ENCODE results near the gene FGFR2. TPM values are rescaled to one million over a fixed set of nuclear protein-coding genes. Genes with fewer than 3 reads are reported as not detected.

FGFR2 gene
- polyA plus RNA-seq (ENCODE audit: insufficient read length in 4 of 4) = 100 to 1,000 TPM in 3 of 4 donors, 10 to 100 TPM in 1; 86.5 to 107 (median 104) TPM

DNA sequence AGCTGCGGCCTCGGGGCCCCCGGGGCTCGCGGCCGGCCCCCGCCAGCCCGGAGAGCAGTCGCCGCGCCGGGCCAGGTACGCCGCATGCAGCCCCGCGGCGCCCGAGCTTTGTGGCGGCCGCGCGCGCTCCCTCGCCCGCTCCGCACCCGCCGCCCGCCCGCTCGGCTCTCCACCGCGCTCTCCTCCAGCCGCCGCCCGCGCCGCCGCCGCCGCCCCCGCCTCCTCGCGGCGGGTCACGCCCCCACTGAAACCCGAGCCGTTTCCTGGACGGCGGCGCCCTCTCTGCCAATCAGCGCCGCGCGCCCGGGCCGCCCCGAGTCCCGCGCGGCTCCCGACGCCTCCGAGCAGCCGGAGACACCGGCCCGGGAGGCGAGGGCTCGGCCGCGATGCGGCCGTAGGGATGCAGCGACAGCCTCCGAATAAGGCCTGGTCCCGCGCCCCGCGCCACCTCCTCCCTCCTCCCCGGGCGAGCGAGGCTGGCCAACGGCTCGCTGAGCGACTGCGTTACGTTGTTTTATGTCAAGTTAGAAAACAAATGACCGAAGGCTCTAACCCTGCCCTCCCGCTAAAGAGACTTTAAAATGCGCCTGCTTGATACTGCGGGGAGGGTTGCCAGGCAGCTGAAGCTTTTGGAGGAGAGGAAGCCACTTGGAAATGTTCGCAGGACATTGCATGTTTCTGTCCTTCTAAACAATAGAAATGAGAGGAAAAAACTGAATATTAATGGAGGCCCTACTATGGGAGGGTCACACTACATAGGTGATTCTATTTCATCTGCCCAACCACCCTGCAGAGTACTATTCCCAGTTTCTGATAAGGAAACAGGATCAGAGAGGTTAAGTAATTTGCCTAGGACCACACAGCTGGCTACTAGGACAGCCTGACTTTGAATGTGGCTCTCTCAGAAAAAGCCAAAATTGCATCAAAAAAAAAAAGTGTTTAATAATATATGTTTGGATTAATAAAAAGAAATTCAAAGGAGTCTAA is at the start of gene FGFR2:
Gene FGFR2, minus strand, starts transcription at position 182 of the 987 bp plus-strand sequence. CDS start 4,627 bp downstream, outside the sequence.
- DNase-seq (ENCODE audit: low read depth in 4 of 4, low spot score in 3 of 4) = peak; percentile 72 to 78 (median 76)

DNA sequence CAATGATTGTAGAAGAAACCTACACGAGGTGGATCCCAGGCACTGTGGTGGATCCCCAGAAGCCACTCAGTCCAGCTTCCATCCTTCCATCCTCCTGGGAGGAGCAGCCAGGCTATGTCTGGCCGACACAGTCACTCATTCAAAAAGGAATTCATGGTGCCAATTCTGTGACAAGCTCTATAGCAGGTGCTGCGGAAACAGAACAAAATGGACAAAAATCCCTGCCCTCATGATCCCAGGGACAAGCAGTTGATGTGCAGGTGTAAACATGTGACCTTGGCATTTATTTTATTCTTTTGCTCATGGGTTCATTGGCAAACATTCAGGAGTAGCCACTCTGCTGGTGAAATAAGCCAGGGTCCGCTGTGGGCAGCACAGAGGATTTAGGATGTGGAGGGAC is 49.2 kb upstream of the FGFR2 start:
- no peak for DNase-seq (ENCODE audit: low read depth in 4 of 4, low spot score in 3 of 4)

DNA sequence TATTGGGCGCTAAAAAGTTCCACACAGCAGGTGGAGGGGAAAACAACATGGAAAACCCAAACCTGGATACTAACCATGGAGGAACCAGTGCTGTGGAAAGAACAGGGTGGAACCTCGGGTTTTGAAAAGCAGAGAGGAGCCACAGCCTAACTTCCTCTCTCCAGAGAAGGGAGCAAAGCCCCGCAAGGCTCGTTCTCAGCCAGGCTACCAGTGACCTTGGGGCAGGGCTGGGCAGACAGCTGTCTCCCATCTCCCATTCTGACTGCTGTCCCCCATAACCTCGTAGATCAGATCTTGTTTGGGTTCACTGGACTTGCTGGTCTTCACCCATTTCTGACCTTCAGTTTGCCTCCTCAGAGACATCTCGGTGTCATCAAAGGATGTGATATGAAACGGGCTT is 47.5 kb upstream of the FGFR2 start:
- DNase-seq (ENCODE audit: low read depth in 4 of 4, low spot score in 3 of 4) = no peak

DNA sequence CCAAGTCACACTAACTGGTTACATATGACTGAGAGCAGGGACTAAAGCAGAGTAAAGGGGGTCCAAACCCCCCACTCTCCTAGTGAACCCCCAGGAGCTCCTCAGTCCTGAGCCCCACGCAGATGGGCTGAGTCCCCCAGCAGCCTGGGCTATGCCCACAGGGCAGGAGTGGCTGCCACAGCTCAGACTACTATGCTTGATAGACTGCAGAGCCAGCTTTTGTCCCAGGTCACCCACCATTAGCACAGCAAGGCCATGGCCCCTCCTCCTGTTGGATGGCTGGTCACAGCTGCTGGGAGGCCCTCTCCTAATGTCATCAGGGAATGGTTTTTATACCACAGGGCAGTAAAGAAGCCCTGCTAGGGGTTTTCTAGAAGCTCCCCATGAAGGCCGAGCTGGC is 46.3 kb upstream of the FGFR2 start:
- no peak for DNase-seq (ENCODE audit: low read depth in 4 of 4, low spot score in 3 of 4)

DNA sequence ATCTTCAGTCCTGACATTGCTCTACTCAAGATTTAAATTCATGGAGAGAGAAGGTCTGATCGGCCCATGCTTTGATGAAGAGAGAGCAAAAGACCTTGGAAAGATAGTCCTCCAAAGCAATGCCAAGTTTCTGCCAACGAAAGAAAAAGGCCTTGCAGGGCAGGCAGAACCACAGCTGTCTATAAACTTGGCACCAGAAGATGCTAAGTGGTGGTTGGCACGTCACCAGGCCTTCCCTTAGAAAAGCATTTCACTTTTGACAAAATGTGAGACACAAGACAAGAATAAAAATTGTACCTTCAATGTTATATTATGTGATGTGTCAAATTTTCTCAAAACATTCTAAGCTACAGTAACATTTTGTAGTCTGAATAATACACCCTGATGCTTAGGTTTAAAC is 42.0 kb upstream of the FGFR2 start:
- DNase-seq (ENCODE audit: low read depth in 4 of 4, low spot score in 3 of 4) = no peak

DNA sequence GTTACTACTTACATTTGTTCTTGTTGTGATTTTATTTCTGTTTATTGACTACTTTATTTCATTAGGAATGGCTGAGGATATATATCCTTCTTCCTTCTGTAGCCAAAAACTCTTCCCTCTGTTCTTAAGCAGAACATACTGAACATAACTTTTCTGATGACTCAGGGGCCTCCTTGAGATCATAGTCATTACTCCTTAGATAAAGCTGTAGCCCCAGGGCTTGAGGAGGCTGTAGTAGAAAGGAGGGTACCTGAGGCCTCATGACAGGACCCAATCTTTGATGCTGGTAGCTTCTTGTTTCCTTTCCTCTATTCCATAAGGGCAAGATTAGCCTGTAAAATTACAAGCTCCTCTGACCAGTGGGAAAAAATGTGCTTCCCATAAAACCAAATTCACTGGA is 41.2 kb upstream of the FGFR2 start:
- DNase-seq (ENCODE audit: low read depth in 4 of 4, low spot score in 3 of 4) = no peak

DNA sequence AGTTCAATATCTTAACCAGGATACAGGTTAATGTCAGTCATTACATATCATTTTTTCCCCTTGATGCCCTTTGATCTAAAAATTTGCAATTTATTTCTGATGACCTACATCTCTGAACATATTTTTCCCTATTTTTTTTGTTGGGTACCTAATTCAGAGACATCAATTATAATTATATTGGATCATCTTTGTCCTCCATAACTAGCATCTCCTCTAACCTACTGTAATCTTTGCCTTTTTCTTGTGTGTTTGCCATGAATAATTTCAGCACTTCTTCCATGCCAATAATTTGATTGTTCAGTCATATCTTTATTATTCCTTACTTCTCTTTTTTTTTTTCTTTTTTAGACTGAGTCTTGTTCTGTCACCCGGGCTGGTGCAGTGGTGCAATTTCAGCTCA is 39.2 kb upstream of the FGFR2 start:
- DNase-seq (ENCODE audit: low read depth in 4 of 4, low spot score in 3 of 4) = no peak

DNA sequence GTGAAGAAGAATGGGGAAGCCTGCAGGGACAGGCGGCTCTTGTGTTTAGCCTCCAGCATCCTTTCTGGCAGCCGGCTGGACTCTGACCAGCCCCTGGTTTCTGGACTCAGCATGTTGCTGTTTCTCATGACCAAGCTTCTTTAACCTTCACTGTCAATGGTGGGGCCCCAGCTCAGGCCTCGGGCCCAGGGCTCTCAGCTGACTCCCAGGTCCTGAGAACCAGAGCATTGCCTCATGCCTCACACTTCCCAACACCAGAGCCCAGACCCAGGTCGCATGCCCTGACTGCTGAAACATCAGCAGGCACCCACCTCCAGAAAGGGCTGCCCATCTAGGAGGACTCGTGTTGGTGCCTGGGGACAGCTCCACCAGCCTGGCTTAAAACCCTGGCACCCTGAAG is 34.8 kb upstream of the FGFR2 start:
- DNase-seq (ENCODE audit: low read depth in 4 of 4, low spot score in 3 of 4) = no peak

DNA sequence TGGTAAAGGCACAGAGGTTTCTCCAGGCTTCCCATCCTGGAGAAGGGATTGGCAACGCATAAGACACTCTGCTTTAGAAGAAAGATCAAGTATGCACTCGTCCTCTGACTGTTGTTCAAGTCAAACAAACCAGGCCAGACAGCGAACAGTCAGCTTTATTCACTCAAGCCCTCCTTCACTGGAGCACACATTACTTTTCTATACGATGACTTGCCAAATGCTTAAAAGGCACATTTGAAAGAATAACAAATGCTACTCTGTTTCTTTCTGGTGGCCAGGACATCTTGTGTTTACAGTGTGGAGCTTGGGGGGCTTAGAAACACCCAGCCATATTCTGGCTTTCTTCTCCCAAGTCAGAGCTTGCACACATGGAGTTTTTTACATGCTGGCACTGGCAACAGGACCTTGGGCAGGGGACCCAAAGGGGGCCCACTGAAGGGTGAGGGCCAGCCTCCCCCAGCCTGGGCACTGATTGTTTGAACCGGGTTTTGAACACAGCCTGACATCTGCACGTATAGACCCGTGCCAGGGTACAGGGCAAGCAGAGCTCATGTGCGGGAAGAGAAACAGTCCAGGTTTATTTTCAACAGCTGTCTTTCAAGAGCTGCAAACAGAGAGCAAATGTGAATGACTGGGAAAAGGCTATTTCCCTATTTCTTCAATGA is 33.3 kb upstream of the FGFR2 start:
- DNase-seq (ENCODE audit: low read depth in 4 of 4, low spot score in 3 of 4) = no peak

DNA sequence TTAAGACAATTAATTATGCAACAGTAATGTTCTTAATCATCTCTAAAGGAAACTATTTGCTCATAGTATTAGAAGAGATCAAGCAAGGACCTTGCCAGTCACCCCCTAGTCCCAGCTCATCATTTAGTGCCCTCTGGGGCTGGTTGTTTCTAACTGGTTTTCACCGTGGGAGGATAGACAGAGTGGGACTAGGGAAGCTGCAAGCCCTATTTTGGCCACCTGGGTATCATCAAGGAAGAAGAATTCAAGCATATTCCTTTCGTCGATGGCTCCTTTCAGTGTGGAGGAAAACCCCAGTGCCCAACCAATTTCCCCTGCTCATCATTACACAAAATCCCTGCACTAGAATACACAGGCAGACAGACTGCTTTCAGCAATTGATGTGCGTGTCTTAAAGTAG is 30.6 kb upstream of the FGFR2 start:
- no peak for DNase-seq (ENCODE audit: low read depth in 4 of 4, low spot score in 3 of 4)

DNA sequence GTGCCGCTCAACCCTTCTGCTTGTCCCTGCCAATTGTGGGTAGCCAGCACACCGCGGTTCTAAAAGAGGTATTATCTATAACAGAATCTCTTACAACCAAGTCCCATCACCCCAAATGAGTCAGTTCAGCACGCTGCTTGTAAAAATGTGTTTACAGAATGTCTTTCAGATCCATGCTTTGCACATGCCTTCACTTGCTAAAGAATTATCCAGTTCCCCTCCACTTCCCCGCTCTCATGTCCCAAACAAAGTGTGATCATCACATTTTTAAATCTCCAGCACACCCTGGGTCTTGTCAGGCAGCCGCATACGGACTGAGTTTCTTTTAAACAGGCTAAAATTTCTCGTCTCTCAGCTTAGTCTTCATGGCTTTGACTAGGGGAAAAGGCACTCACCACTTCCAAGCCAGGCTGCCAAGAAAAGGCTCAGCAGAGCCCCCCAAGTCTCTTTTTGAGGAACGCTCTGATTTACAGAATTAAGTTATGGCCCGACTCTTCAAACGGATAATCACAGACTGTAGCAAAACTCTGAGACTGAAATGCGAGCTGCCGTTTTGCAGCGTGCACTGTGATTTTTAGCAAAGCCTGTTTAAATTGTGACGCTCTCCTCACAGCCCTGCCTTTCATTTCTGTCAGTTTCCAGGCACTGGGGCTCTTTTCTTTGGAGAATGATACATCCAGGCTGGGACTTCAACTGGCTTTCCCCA is 29.8 kb upstream of the FGFR2 start:
- DNase-seq (ENCODE audit: low read depth in 4 of 4, low spot score in 3 of 4) = no peak

DNA sequence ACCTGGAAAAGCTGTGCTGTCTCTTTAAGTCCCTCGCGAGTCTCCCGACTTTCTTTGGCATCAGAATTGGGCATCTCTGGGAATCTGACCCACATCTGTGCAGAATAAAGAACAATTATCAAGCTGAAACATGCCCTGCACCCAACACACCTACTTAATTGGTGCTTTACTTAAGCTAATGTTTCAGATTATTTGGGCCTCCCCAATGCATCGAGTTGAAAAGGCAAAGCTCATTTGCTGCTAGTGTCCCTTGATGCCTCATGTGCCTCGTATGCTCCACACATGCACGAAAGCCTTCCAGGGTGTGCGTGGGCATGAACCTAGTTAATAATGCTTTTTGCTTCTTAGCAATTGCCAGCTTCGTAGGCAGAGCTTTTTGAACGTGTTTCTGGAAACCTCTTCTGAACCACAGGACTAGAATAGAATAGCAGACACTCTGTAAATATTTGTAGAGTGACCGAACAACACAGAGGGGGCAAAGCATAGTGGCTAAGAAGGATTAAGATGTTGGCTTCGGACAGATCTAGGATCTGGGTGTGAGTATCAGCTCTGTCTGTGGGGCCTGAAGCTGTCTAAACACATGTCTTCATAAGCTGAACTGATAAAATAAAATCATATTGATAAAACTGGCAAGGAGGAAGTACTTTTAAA is 26.7 kb upstream of the FGFR2 start:
- DNase-seq (ENCODE audit: low read depth in 4 of 4, low spot score in 3 of 4) = no peak

DNA sequence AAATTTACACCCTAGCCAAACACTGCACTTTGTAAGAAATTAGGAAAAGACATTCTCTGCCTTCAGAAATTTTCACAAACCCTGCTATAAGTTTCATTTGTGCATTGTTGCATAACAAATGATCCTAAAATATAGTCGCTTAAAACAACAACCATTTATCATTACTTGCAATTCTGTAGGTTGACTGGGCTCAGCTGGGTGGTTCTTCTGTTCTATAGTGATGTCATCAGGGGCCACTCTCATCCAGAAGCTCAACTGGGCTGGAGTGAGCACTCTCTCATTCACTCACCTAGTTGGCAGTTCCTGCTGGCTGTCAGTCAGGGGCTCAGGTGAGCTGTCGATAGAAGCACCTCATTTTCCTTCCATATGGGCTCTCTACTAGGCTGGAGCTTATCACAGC is 20.7 kb upstream of the FGFR2 start:
- no peak for DNase-seq (ENCODE audit: low read depth in 4 of 4, low spot score in 3 of 4)

DNA sequence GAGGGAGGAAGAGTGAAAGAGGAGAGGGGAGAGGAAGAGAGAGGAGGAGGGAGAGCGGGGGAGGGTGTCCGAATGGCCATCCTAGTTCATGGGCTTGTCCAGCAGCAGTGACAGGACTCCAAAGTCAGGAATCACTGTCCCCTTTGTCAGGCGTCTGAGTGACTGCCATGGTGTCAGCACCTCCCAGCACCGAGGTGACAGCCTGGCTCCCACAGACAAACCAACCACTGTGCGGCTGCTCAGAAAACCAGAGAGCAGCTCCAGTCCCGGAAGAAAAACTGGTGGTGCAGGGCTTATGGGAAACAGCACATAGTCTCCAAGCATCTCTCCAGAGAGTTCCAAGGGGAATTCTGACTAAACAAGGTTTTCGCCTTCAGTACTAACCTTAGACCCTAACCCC is 18.9 kb upstream of the FGFR2 start:
- DNase-seq (ENCODE audit: low read depth in 4 of 4, low spot score in 3 of 4) = no peak

DNA sequence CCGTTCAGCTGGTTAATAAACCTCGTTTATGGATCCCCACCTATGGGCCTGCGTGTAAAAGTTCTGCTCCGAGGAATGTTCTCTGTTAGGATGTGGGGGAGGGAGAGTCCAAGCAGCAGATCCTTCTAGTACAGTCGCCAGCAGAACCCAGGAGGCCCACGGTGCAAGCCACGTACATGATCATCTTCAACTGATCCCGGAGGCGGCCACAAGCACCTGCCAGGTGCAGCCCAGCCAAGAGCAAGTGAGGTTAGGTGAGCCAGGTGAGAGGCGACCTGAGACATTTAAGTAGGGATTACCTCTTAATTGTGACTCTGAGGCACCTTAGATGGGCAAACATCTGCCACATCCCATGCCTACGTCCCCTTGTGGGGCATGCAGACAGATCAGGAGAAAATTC is 18.0 kb upstream of the FGFR2 start:
- no peak for DNase-seq (ENCODE audit: low read depth in 4 of 4, low spot score in 3 of 4)

DNA sequence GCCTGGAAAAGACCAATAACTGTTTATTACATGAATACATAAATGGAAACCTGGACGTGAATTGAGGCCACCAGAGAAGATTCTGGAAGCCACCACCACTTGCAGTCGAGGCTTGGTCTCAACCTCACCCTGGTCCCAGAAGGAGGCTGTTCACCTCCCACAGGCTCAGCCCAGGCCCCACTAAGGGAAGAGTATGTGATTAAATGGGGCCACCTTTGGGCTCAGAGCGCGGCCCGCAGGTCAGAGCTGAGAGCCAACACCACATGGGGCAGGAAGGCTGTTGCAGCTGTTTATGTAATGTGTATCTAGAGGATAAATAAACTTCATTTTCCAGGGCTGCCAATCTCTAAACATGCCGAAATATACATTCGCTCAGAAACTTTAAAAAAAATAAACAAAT is 17.6 kb upstream of the FGFR2 start:
- no peak for DNase-seq (ENCODE audit: low read depth in 4 of 4, low spot score in 3 of 4)

DNA sequence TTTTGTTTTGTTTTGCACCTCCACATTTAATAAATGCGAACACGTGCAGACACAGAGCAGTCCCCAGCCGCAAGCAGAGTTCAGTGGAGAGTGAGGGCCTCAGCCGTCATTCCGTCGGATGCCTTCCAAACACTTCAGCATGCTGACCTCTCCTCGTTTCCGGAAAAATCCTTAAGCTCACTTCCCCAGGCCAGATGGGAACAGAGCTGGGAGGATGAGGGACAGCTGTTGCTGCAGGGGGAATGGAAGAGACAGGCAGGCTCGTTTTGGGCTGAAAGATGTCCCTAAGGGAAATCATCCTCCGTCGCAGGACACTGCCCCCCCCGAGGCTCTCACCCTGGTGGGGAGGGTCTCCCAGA is 17.2 kb upstream of the FGFR2 start:
- DNase-seq (ENCODE audit: low read depth in 4 of 4, low spot score in 3 of 4) = peak in 1 of 4 donors; percentile 69

DNA sequence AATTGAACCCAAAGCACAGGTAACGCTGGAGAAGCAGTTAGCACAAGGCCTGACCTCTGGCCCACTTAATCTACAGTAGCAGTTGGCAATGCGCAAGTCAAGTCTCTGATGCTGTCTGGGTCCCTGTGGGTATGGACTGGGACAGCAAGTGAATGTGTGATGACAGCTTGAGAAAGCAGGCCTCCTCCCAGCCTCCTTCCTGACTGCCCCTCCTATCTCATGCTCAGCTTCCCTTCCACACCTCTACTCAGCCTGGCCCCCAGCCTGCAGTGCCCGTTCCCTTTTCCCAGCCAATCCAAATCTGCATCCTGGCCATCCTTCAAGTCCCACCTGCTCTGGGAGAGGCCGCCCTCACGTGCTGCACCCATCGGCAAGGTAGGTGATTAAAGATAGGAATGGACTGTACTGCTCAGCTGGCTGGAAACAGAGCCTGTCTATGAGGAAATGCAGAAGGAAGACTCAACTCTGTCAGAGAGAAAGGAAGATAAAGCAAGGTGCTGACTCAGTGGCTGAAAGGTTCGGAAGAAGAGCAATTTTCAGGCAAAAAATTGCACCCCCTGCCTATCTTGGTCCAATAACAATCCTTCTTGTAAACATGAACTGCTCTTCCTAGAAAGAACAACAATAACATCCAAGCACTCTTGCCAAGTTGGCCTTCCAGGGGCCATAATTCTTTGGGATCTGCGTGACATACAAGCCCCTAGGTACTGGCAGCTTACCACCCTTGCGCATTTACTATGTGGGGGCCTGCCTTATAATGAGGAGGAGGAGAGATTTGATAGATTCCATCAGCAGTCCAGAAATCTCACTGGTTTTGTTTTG is 16.6 kb upstream of the FGFR2 start:
- DNase-seq (ENCODE audit: low read depth in 4 of 4, low spot score in 3 of 4) = no peak

DNA sequence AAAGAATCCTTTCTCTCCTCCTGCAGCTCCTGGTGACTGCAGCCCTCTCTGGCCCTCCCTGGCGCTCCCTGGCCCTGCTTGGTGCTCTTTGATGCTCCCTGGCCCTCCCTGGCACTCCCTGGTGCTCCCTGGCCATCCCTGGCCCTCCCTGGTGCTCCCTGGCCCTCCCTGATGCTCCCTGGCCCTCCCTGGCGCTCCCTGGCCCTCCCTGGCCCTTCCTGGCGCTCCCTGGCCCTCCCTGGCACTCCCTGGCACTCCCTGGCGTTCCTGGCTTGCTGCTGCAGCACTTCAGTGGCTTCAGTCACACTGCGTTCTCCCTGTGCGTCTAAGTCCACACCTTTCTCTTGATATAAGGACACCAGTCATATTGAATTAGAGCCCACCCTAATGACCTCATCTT is 15.2 kb upstream of the FGFR2 start:
- DNase-seq (ENCODE audit: low read depth in 4 of 4, low spot score in 3 of 4) = no peak

Data from right renal pelvis (tissue), 4 donors.